GM12878 (cell line): Measurements from ENCODE around the gene KIRREL3. TPM values are rescaled to one million over a fixed set of nuclear protein-coding genes. Genes with fewer than 3 reads are reported as not detected.

Experiments used
- ATAC-seq: fragments of 200-7000 bp; cut with Tn5 transposase; 3 replicates; pipeline ENCODE4 v1.9.1; 2020; ENCODE audit warnings: mild to moderate bottlenecking, moderate library complexity
- BruUV-seq: library from RNA; stranded (reverse); fragments of 400-500 nt; replicated peaks from 2 replicates; lab custom pipeline; 2021; lab: Mats Ljungman, UMichigan
- CTCF ChIA-PET: fragments of 300-600 bp; sonication (Branson Sonifier 250); formaldehyde crosslinking; extraction: SDS; loops from one replicate; lab custom pipeline; 2021; ENCODE audit warnings: inconsistent platforms; lab: Yijun Ruan, JAX
- POLR2A ChIA-PET: fragments of 350-600 bp; formaldehyde crosslinking; extraction: SDS; loops from one replicate; lab custom pipeline; 2021; ENCODE audit warnings: inconsistent platforms; lab: Charles Lee
- RAD21 ChIA-PET: fragments of 300-600 bp; sonication (Branson Sonifier 250); formaldehyde crosslinking; loops from one replicate; lab custom pipeline; 2023; ENCODE audit warnings: antibody characterized with exemption; ENCODE audit not compliant: unreplicated experiment; lab: Charles Lee
- SMC1A ChIA-PET: fragments of 300-600 bp; sonication (Branson Sonifier 250); formaldehyde crosslinking; loops from one replicate; lab custom pipeline; 2023; ENCODE audit not compliant: unreplicated experiment, uncharacterized antibody; lab: Charles Lee
- DNase-seq: peaks from one replicate; pipeline ENCODE4 v3.0.0-alpha.2; 2011; ENCODE audit warnings: low read depth, low spot score
- FAIRE-seq: peaks from 3 replicates; lab custom pipeline; 2011; peaks lifted over from hg19 to GRCh38; lab: Jason Lieb, UNC
- H2AFZ ChIP-seq: 2 replicates; pipeline ENCODE4 v1.6.0; 2011; ENCODE audit warnings: low read depth, low read length, control low read depth; ENCODE audit not compliant: control insufficient read depth
- H3K27ac ChIP-seq: 2 replicates; pipeline ENCODE4 v1.5.1; 2011; ENCODE audit warnings: control low read depth; ENCODE audit not compliant: control insufficient read depth, insufficient read depth
- H3K27me3 ChIP-seq, 2 experiments: replicated peaks in 1 of 2; 2 replicates each; pipeline versions ENCODE4 v1.6.0 to v1.6.1; 2011; ENCODE audit warnings: low read length in 1 of 2; ENCODE audit not compliant: control insufficient read depth in 2 of 2, insufficient read depth in 2 of 2
- H3K36me3 ChIP-seq, 2 experiments: 2 replicates each; pipeline ENCODE4 v1.5.1; 2011; ENCODE audit warnings: low read length in 1 of 2; ENCODE audit not compliant: control insufficient read depth in 2 of 2, insufficient read depth in 2 of 2
- H3K4me1 ChIP-seq: 2 replicates; pipeline ENCODE4 v1.6.1; 2011; ENCODE audit warnings: mild to moderate bottlenecking, low read length, moderate library complexity, mixed read lengths; ENCODE audit not compliant: control insufficient read depth, insufficient read depth
- H3K4me2 ChIP-seq: 2 replicates; pipeline ENCODE4 v1.6.0; 2011; ENCODE audit warnings: control low read depth; ENCODE audit not compliant: control insufficient read depth, insufficient read depth
- H3K4me3 ChIP-seq: fragments of 200-600 bp; sonication (generic); 2 replicates; pipeline ENCODE4 v1.5.1; 2016
- H3K79me2 ChIP-seq: 2 replicates; pipeline ENCODE4 v1.6.0; 2011; ENCODE audit warnings: low read length; ENCODE audit not compliant: control insufficient read depth, insufficient read depth
- H3K9ac ChIP-seq: 2 replicates; pipeline ENCODE4 v1.8.0; 2011; ENCODE audit warnings: low read length, control low read depth, mixed read lengths; ENCODE audit not compliant: control insufficient read depth, insufficient read depth
- H3K9me3 ChIP-seq: replicated peaks from 3 replicates; pipeline ENCODE4 v1.5.1; 2011; ENCODE audit warnings: mild to moderate bottlenecking, low read length; ENCODE audit not compliant: control insufficient read depth, insufficient read depth
- H4K20me1 ChIP-seq: 2 replicates; pipeline ENCODE4 v1.6.0; 2011; ENCODE audit not compliant: control insufficient read depth, insufficient read depth
- ATF7 ChIP-seq: fragments of 450-650 bp; IDR thresholded peaks from 2 replicates; pipeline ENCODE4 v1.6.1; 2016; ENCODE audit warnings: low read depth, mild to moderate bottlenecking
- BCLAF1 ChIP-seq: fragments of 450-650 bp; IDR thresholded peaks from 2 replicates; pipeline ENCODE4 v1.6.1; 2017; ENCODE audit warnings: antibody characterized with exemption, mild to moderate bottlenecking, moderate library complexity
- BHLHE40 ChIP-seq, 2 experiments: fragments of 450-650 bp in 1 of 2; IDR thresholded peaks; 2 replicates each; pipeline ENCODE4 v1.6.1; 2011 to 2017; ENCODE audit warnings: low read depth in 2 of 2, borderline replicate concordance in 1 of 2, improper control_type of control experiment in 1 of 2, low read length in 1 of 2, mild to moderate bottlenecking in 1 of 2
- IKZF1 ChIP-seq: fragments of 450-650 bp; conservative IDR thresholded peaks from 2 replicates; pipeline ENCODE4 v1.6.1; 2017; ENCODE audit warnings: antibody characterized with exemption, mild to moderate bottlenecking
- POLR2AphosphoS2 ChIP-seq: IDR thresholded peaks from 2 replicates; pipeline ENCODE4 v1.6.1; 2011; ENCODE audit warnings: low read depth, mild to moderate bottlenecking, low read length, improper control_type of control experiment, moderate library complexity
- SKIL ChIP-seq: fragments of 450-650 bp; IDR thresholded peaks from 2 replicates; pipeline ENCODE4 v1.6.1; 2017; ENCODE audit warnings: mild to moderate bottlenecking, low read depth, inconsistent platforms; ENCODE audit not compliant: poor library complexity, severe bottlenecking
- WGBS: methylation state at CpG from one replicate; pipeline ENCODE4 v1.1.6; 2016; ENCODE audit warnings: low lambda C conversion rate; ENCODE audit not compliant: insufficient replicate concordance, insufficient coverage; ENCODE audit errors: missing lambda C conversion rate; 5-methylcytosine and 5-hydroxymethylcytosine counted together
- in situ Hi-C: fragments of 300-500 bp; cut with MboI; formaldehyde crosslinking; loops from 9 replicates; pipeline ENCODE4 v1.14.3; 2018; ENCODE audit warnings: mixed read lengths
- intact Hi-C: fragments of 100-400 bp; cut with micrococcal nuclease; formaldehyde crosslinking; loops from one replicate; pipeline ENCODE4 v1.14.2; 2022; ENCODE audit not compliant: unreplicated experiment
- polyA plus RNA-seq, 11 experiments: library from polyadenylated mRNA; depleted of rRNA in 4 of 11; unstranded in 6 of 11; stranded (reverse) in 5 of 11; fragments of >200 nt; fragmentation: Nextera tagmentation in 4 of 11; fragmentation: Illumina TruSeq in 1 of 11; extraction: Ambion mirVana in 4 of 11; extraction: Trizol in 1 of 11; gene quantifications; 1 replicate in 1 of 11; 2 replicates in 10 of 11; pipeline versions ENCODE4 v1.2.1 to v1.2.3, GENCODE V29; 2011 to 2016; ENCODE audit warnings: inconsistent platforms in 2 of 11, missing spikeins in 2 of 11, low read depth in 1 of 11
- total RNA-seq, 4 experiments: library from RNA; depleted of rRNA in 3 of 4; stranded (reverse); fragments of >200 nt in 3 of 4; fragmentation: Illumina TruSeq in 1 of 4; extraction: Trizol in 1 of 4; gene quantifications; 2 replicates each; pipeline versions ENCODE4 v1.2.1 to v1.2.3, GENCODE V29; 2013 to 2021

KIRREL3 gene
- total and polyA plus RNA-seq, 10 of the 15 experiments (the other 5 are each of a cell fraction or from before 2014, with no cell fraction given), result under 0.01 TPM; not detected in 9

- TF ChIP-seq POLR2AphosphoS2 (no peak), BCLAF1 (no peak), IKZF1 (no peak), ATF7 (0 out of 2 replicates have a peak, but pooled peaks have one; percentile 16), BHLHE40 (IDR thresholded peaks at IDR 0.05; ENCODE audit: borderline replicate concordance in 1 of 2, low read depth in 2 of 2, low read length in 1 of 2) (peak in 1 of 2 experiments; percentile 52; a peak in 1 of 4 replicates), SKIL (no peak)
- ATAC-seq (0 out of 3 replicates have a peak, but pooled peaks have one; percentile 19), DNase-seq (no peak), FAIRE-seq (no peak)
- no peaks in the 10 kb centered on the region for H3K9me3 ChIP-seq
- ChIA-PET CTCF (interaction anchor here (1.0 to 6.5 kb wide), 5 partner anchors 11 to 130 kb away, joined by 3 to 125 read pairs (median 3); no protein-coding TSS in a partner anchor), POLR2A (no interaction called here), SMC1A (interaction anchor here (1.0 to 7.9 kb wide), 3 partner anchors 44 to 127 kb away, joined by 3 to 79 read pairs (median 4); no protein-coding TSS in a partner anchor), RAD21 (no interaction called here)
- H3K4me1 ChIP-seq, result no peaks in the 10 kb centered on the region
- H3K36me3 ChIP-seq, result no peaks in the 10 kb centered on the region
- no peak overlapping the region for H2AFZ ChIP-seq
- intact Hi-C loops, result no loop called here
- no TSS peak for BruUV-seq
- H3K9ac ChIP-seq, result no peak overlapping the region
- H3K4me2 ChIP-seq, result no peak overlapping the region
- no peak overlapping the region for H3K27ac ChIP-seq
- no peaks in the 10 kb centered on the region; the same call in 1 of the 2 replicates for H4K20me1 ChIP-seq
- no peaks in the 10 kb centered on the region for H3K79me2 ChIP-seq
- 12% methylated on average over 5 of the region's 5 CpGs for WGBS
- H3K4me3 ChIP-seq, result no peak overlapping the region
- in situ Hi-C loops, result no loop called here
- no peaks in the 10 kb centered on the region; a peak in 2 of 4 replicates for H3K27me3 ChIP-seq
Observed at GRCh38 chr11:126438691-126439090, 561.9 kb downstream of the KIRREL3 start.
